Lower leg skin (tissue), 4 donors: ENCODE data around the gene TCP11. TPM values are rescaled to one million over a fixed set of nuclear protein-coding genes. Genes with fewer than 3 reads are reported as not detected.

Experiments
- DNase-seq, 2 donors: peaks; one replicate each; pipeline ENCODE4 v3.0.0-alpha.2; 2019; ENCODE audit warnings: low spot score in 2 of 2
- H3K4me3 ChIP-seq: fragments of 200-600 bp; sonication (generic); 2 replicates; pipeline ENCODE4 v1.5.1; 2017; ENCODE audit warnings: mild to moderate bottlenecking, low read depth; ENCODE audit not compliant: poor library complexity, severe bottlenecking
- CTCF ChIP-seq, 3 donors: fragments of 450-650 bp; IDR thresholded peaks; one replicate each; pipeline ENCODE4 v1.5.1; 2016; ENCODE audit warnings: antibody characterized with exemption in 3 of 3, mild to moderate bottlenecking in 3 of 3, moderate library complexity in 2 of 3
- POLR2A ChIP-seq, 2 donors: fragments of 450-650 bp; IDR thresholded peaks; one replicate each; pipeline ENCODE4 v1.6.1; 2016 to 2017; ENCODE audit warnings: antibody characterized with exemption in 2 of 2, mild to moderate bottlenecking in 1 of 2, moderate library complexity in 1 of 2
- WGBS, 2 donors: methylation state at CpG; one replicate each; pipeline ENCODE4 v1.1.5; 2018; 5-methylcytosine and 5-hydroxymethylcytosine counted together
- intact Hi-C: fragments of 100-400 bp; cut with DNase I; formaldehyde crosslinking; loops from one replicate; pipeline ENCODE4 v1.15.0; 2023; ENCODE audit warnings: low total_unique reads
- total RNA-seq, 4 donors: library from RNA; depleted of rRNA; stranded (reverse); fragments of >200 nt; gene quantifications; one replicate each; pipeline ENCODE4 v1.1.0, GENCODE V29; 2016

Gene TCP11
- total RNA-seq, result 1 to 10 TPM in 1 of 4 donors, under 1 TPM in 1, not detected in 2; 0.97 to 1.7 TPM

DNA sequence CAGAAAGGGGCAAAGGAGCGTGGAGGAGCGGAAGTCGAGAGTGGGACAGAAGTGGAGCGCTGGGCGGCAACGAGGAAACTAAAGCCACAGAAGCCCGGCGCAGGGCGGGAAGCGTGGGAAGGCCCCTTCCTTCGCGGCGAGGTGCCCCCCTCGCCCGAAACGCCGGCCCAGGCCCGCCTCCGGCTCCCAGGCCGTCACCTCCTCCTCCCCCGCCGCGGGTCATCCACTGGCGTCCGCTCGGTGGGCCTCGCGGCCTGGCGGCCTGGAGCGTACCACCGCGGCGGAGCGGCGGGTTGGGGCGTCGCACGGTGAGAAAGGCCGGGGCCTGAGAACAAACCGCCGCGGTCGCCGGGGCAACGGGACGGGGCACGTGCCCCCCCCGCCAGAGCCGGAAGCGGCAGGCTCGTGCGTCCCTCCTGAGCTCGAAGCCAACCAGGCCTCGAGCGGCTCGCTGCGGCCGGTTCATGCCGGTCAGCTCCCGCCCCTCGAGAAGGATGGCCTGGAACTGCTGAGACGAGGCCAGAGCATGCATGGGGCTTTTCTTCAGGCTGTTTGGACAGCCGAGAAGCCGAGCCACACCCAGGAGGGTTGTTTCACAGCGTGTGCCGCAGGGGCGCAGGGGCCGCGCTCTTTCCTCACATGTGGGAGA is at the start of gene TCP11:
TSS of gene TCP11 (minus strand) at position 333 of the 649 bp plus-strand sequence. CDS start 469 bp downstream, outside the sequence.
- no peak within 1 kb of the TSS for H3K4me3 ChIP-seq
- WGBS, 2 donors, result 22 to 36% methylated on average over 56 to 67 of the region's 69 CpGs
- intact Hi-C loops, result loop anchor here (5.0 to 10.0 kb wide), 2 partner anchors 104 to 154 kb away; no protein-coding TSS in a partner anchor
- TF ChIP-seq POLR2A (IDR thresholded peaks at IDR 0.05) (no peak), CTCF (IDR thresholded peaks at IDR 0.05) (no peak)
- DNase-seq, result no peak

DNA sequence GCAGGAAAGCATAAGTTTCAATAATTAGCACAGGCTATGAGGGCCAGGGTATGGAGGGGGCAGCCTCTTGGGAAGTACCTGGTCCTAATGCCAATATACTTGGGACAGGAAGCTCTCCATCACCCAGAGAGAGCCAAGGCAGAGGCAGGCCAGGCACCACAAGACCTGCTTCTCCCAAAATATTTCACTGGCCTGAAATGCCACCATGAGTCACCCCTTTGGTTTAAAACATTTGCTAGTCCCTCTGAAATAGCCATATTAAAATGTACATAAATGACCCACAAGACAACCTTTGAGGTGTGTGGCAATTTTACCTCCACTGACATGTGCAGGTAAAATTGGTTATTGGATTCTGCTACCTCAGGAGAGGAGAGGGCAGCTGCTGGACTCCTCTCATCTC is 49.2 kb upstream of the TCP11 start:
- no peak overlapping the region for H3K4me3 ChIP-seq
- intact Hi-C loops, result no loop called here
- TF ChIP-seq POLR2A (IDR thresholded peaks at IDR 0.05) (no peak), CTCF (IDR thresholded peaks at IDR 0.05) (no peak)
- no peak for DNase-seq

- no peak overlapping the region for H3K4me3 ChIP-seq
- TF ChIP-seq CTCF (IDR thresholded peaks at IDR 0.05) (no peak), POLR2A (IDR thresholded peaks at IDR 0.05) (no peak)
- DNase-seq, result no peak
- WGBS, 2 donors, result 53 to 55% methylated on average over 3 of the region's 3 CpGs
- intact Hi-C loops, result no loop called here
Measured at GRCh38 chr6:35188886-35189285, 47.7 kb upstream of the TCP11 start.

GRCh38 chr6:35186571-35186970 is 45.4 kb upstream of the TCP11 start:
- DNase-seq, result no peak
- WGBS, 2 donors, result 87 to 97% methylated on average over 2 of the region's 2 CpGs
- H3K4me3 ChIP-seq, result no peak overlapping the region
- TF ChIP-seq POLR2A (IDR thresholded peaks at IDR 0.05) (no peak), CTCF (IDR thresholded peaks at IDR 0.05) (no peak)
- intact Hi-C loops, result no loop called here

- 26 to 58% methylated on average over 1 of the region's 1 CpG for WGBS, 2 donors
- intact Hi-C loops, result no loop called here
- H3K4me3 ChIP-seq, result no peak overlapping the region
- TF ChIP-seq CTCF (IDR thresholded peaks at IDR 0.05) (no peak), POLR2A (IDR thresholded peaks at IDR 0.05) (no peak)
- DNase-seq, result no peak
Measured at GRCh38 chr6:35185971-35186370, 44.8 kb upstream of the TCP11 start.

GRCh38 chr6:35185302-35185681 is 44.2 kb upstream of the TCP11 start:
- no peak overlapping the region for H3K4me3 ChIP-seq
- TF ChIP-seq CTCF (IDR thresholded peaks at IDR 0.05), result no peak
- no peak for TF ChIP-seq POLR2A (IDR thresholded peaks at IDR 0.05)
- intact Hi-C loops, result no loop called here
- no peak for DNase-seq
- 55 to 58% methylated on average over 6 of the region's 6 CpGs for WGBS, 2 donors
